NT2/D1 (cell line): ENCODE data around the gene STRBP.

Experiments used
- SUZ12 ChIP-seq: IDR thresholded peaks from 2 replicates; pipeline ENCODE4 v1.6.1; 2011; ENCODE audit not compliant: insufficient read length, insufficient read depth; ENCODE audit errors: extremely low read depth
- ZNF274 ChIP-seq: IDR thresholded peaks from 2 replicates; pipeline ENCODE4 v1.6.1; 2011; ENCODE audit warnings: mild to moderate bottlenecking, low read depth, low read length

DNA sequence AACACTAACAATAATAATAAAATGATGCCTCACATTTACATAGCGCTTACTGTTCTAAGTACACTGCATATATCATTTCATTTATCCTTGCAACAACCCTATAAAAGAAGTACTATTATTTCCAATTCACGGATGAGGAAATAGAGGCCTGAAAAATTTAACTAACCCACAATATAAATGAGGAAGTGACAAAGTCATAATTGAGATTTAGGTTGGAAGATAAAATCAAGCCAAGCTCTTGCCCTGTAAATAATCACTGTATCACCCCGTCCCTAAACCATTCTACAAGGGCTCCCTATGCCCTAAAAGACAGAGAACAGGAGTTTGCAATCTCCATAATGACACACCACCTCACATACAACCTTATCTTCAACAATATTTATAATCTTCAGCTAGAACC is 49.6 kb downstream of the STRBP start:
- TF ChIP-seq ZNF274, result no peak
- no peak for TF ChIP-seq SUZ12
